GM12865 (cell line): Measurements from ENCODE around the gene APBB1IP.

Experiments used
- DNase-seq: peaks from one replicate; pipeline ENCODE4 v3.0.0; 2010; ENCODE audit warnings: low read depth
- H3K4me3 ChIP-seq: 2 replicates; pipeline ENCODE4 v1.5.1; 2011; ENCODE audit warnings: mild to moderate bottlenecking, low read depth, low read length, control low read depth
- CTCF ChIP-seq: IDR thresholded peaks from 2 replicates; pipeline ENCODE4 v1.5.1; 2011; ENCODE audit warnings: low read length, control low read depth, low read depth, inconsistent platforms; ENCODE audit not compliant: insufficient read depth; ENCODE audit errors: missing control alignments

The APBB1IP gene

GRCh38 chr10:26435852-26436251 lies 2.3 kb upstream of the APBB1IP start:
- no peak overlapping the region for H3K4me3 ChIP-seq
- DNase-seq, result no peak
- no peak for TF ChIP-seq CTCF

- no peak for DNase-seq
- H3K4me3 ChIP-seq, result peak overlapping the region; percentile 93; the same call in 1 of the 2 replicates
- no peak for TF ChIP-seq CTCF
Measured at GRCh38 chr10:26436848-26437247, 1.3 kb upstream of the APBB1IP start.

- peak overlapping the region; percentile 93 for H3K4me3 ChIP-seq
- TF ChIP-seq CTCF, result no peak
- DNase-seq, result peak; percentile 78
Measured at GRCh38 chr10:26438534-26439341, 597 bp downstream of the APBB1IP start.

GRCh38 chr10:26439406-26440087 lies 1.4 kb downstream of the APBB1IP start:
- H3K4me3 ChIP-seq, result peak overlapping the region; percentile 93
- TF ChIP-seq CTCF, result no peak
- DNase-seq, result no peak

GRCh38 chr10:26440088-26440470 lies 1.9 kb downstream of the APBB1IP start:
- no peak for DNase-seq
- peak overlapping the region; percentile 93 for H3K4me3 ChIP-seq
- no peak for TF ChIP-seq CTCF

- TF ChIP-seq CTCF, result no peak
- no peak for DNase-seq
Measured at GRCh38 chr10:26441491-26442214, 3.5 kb downstream of the APBB1IP start.

More at GRCh38 chr10:26441491-26442214, 3.5 kb downstream of the APBB1IP start:
- peak overlapping the region; percentile 93 for H3K4me3 ChIP-seq
